Transverse colon (tissue), 3 donors: ENCODE results near the gene RNF135.

Experiments used
- CTCF ChIP-seq, 5 experiments: fragments of 200-600 bp in 3 of 5; fragments of 450-650 bp in 2 of 5; sonication (generic) in 3 of 5; IDR thresholded peaks; 1 replicate in 2 of 5; 2 replicates in 3 of 5; pipeline ENCODE4 v1.5.1; 2016 to 2017; ENCODE audit warnings: antibody characterized with exemption in 5 of 5, inconsistent platforms in 3 of 5, mild to moderate bottlenecking in 2 of 5, moderate library complexity in 1 of 5
- POLR2A ChIP-seq: fragments of 450-650 bp; IDR thresholded peaks from one replicate; pipeline ENCODE4 v1.6.1; 2016; ENCODE audit warnings: antibody characterized with exemption, mild to moderate bottlenecking, moderate library complexity

GRCh38 chr17:30975042-30975820, 4.4 kb downstream of the RNF135 start:
- TF ChIP-seq CTCF (IDR thresholded peaks at IDR 0.05) (no peak), POLR2A (no peak)
